NT2/D1 (cell line): ENCODE results near the gene TBC1D2.

Experiments used
- DNase-seq: peaks from one replicate; pipeline ENCODE4 v3.0.0-alpha.2; 2011; ENCODE audit warnings: low read depth, low spot score
- H3K27me3 ChIP-seq: 2 replicates; pipeline ENCODE4 v1.6.0; 2011; ENCODE audit warnings: mild to moderate bottlenecking; ENCODE audit not compliant: insufficient read length, insufficient read depth
- H3K36me3 ChIP-seq: 2 replicates; pipeline ENCODE4 v1.6.1; 2011; ENCODE audit warnings: mild to moderate bottlenecking, low read length, mixed read lengths; ENCODE audit not compliant: insufficient read depth, insufficient read length
- H3K4me1 ChIP-seq: 2 replicates; pipeline ENCODE4 v1.5.1; 2011; ENCODE audit not compliant: insufficient read depth, insufficient read length
- H3K4me3 ChIP-seq: 2 replicates; pipeline ENCODE4 v1.5.1; 2011; ENCODE audit warnings: low read depth; ENCODE audit not compliant: insufficient read length
- H3K9ac ChIP-seq: 2 replicates; pipeline ENCODE4 v1.6.0; 2011; ENCODE audit warnings: low read depth; ENCODE audit not compliant: insufficient read length
- H3K9me3 ChIP-seq: 2 replicates; pipeline ENCODE4 v1.5.1; 2011; ENCODE audit warnings: mild to moderate bottlenecking, low read length; ENCODE audit not compliant: insufficient read depth
- SUZ12 ChIP-seq: IDR thresholded peaks from 2 replicates; pipeline ENCODE4 v1.6.1; 2011; ENCODE audit not compliant: insufficient read length, insufficient read depth; ENCODE audit errors: extremely low read depth
- YY1 ChIP-seq: IDR thresholded peaks from 2 replicates; pipeline ENCODE4 v1.6.1; 2011; ENCODE audit not compliant: insufficient read length, insufficient read depth
- ZNF274 ChIP-seq: IDR thresholded peaks from 2 replicates; pipeline ENCODE4 v1.6.1; 2011; ENCODE audit warnings: mild to moderate bottlenecking, low read depth, low read length

The TBC1D2 gene

DNA sequence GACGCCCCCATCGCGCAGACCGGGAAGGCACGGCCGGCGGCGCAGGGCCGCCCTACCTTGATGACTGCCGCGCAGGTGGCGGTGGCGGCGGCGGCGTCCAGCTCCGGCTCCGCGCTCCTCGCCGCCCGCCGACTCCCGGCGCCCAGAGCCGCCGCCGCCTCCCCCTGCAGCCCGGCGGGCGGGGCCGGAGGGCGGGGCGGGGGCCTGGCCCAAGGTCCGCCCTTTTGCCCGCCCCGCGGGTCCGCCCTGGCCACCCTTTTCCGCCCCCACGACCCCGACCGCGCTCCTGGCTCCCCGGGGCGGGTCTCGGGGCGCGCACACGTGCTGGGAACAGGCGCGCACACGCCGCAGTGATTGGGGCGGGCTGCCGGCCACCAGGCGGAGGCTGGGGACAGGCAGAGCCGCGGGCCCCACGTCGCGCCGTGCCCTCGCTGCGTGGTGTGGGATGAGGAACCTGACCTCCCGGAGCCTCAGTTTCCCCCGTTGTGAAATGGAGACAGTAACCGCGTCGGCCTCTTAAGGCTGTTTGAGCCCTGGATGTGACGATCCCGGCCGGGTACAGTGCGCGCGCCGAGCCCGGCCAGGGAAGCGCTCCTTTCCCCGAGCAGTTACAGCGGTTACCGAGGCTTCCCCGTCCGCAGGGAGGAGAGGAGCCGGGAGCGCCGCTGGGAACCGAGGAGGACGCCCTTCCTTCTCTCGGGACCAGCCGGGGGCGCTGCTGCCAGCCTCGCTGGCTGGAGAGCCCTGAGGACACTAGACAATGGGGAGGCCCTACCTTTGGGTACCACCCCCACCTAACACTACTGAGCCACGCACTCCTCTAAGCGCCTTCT lies 62.7 kb downstream of the TBC1D2 start, which contains the start of gene CORO2A:
Gene CORO2A, minus strand, starts transcription at position 135 of the 833 bp plus-strand sequence. CDS start 34,977 bp downstream, outside the sequence.
- Histone ChIP-seq H3K9me3 (no peaks in the 10 kb centered on the region), H3K4me1 (peaks cover 17% of the 10 kb centered on the region), H3K36me3 (peaks cover 3% of the 10 kb centered on the region), H3K27me3 (no peaks in the 10 kb centered on the region), H3K4me3 (peak within 1 kb of the TSS; percentile 90), H3K9ac (peak within 1 kb of the TSS; percentile 90)
- TF ChIP-seq SUZ12 (no peak), YY1 (no peak), ZNF274 (no peak)
- DNase-seq: peak; percentile 80

DNA sequence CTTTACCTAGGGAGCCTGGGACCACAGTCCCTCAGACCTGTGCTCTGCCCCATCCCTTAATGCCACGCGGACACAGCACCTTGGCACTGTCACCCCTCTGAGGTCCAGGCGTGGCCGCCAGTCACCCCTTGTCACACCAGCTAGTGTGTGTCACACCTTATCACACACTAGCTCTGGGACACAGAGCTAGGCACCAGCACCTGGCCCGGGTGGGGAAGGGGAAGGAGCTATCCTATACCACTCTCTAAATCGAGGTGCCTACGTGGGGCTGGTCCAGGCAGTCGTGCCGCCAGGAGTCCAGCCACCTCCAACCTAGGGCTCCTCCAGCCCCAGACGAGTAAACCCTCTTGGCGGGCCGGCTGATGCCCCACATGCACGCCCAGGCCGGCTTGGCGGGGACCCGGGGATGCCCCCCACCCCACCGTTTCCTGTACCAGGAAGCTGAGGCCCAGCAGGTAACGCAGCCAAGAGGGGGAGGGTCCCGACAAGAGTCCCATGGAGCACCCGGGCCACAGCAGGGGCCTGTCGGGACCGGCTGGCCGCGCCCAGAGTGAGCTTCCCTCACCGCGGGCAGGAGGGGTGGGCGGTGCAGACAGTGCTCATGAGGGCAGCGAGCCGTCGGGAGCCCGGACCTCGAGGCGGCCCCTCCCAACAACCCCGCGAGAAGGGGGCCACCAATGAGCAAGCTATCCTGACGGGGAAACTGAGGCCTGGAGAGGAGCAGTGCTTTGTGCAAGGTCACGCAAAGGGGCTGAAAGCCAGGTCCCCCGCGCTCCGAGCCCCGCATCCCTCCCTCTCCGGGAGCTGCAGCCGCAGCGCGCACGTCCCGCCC lies 63.6 kb downstream of the TBC1D2 start:
- peak overlapping the region; percentile 90 for H3K9ac ChIP-seq
- TF ChIP-seq YY1 (no peak), ZNF274 (no peak), SUZ12 (no peak)

DNA sequence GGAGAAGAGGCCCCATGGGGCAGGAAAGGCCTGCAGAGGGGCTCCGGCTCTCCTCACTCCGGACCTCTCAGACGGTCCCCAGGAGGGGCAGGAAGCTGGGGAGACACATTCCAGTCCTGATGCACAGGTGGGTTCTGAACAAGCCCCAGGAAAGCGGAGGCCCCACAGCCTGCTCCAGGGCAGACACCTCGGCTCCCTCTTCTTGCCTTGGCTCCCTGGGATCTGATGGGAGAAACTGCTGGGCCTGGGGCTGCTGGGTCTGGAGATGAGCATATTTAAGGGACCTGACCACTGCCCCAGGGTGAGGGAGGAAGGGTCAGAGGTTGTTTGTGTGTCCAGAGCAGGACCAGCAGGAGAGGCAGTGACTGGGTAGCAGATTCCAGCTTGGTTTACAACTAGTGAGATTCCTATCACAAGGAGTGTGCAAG lies 64.3 kb downstream of the TBC1D2 start:
- no peaks in the 10 kb centered on the region for H3K27me3 ChIP-seq
- peaks cover 17% of the 10 kb centered on the region for H3K4me1 ChIP-seq
- H3K4me3 ChIP-seq: peak overlapping the region; percentile 90
- no peak for TF ChIP-seq YY1
- no peak for TF ChIP-seq SUZ12
- TF ChIP-seq ZNF274: no peak
- H3K9me3 ChIP-seq: no peaks in the 10 kb centered on the region
- H3K9ac ChIP-seq: peak overlapping the region; percentile 90
- DNase-seq: no peak
- H3K36me3 ChIP-seq: peaks cover 3% of the 10 kb centered on the region

More for the DNA sequence above, 63.6 kb downstream of the TBC1D2 start:
- Histone ChIP-seq H3K4me1 (peaks cover 17% of the 10 kb centered on the region), H3K36me3 (peaks cover 3% of the 10 kb centered on the region), H3K27me3 (no peaks in the 10 kb centered on the region), H3K4me3 (peak overlapping the region; percentile 90), H3K9me3 (no peaks in the 10 kb centered on the region)
- no peak for DNase-seq

DNA sequence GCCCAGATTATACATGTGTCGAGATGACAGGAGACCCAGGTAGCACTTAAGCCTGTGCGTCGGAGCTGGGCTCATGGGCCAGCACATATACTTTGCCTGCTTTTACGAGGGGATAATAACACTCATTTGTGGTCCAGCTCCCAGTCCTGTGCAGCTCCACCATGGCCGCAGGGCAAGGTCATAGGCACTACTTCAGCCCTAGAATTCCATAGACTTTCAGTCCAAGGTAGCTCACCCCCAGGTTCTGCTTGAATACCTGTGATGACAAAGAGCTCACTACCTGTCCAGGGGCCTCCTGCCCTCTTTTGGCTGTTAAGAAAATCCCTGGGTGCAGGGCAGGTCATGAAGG lies 64.7 kb downstream of the TBC1D2 start:
- no peak overlapping the region for H3K4me3 ChIP-seq
- H3K9me3 ChIP-seq: no peaks in the 10 kb centered on the region
- peak overlapping the region; percentile 90 for H3K9ac ChIP-seq
- TF ChIP-seq YY1: no peak
- DNase-seq: no peak
- no peaks in the 10 kb centered on the region for H3K27me3 ChIP-seq
- peaks cover 3% of the 10 kb centered on the region for H3K36me3 ChIP-seq
- peaks cover 15% of the 10 kb centered on the region for H3K4me1 ChIP-seq

DNA sequence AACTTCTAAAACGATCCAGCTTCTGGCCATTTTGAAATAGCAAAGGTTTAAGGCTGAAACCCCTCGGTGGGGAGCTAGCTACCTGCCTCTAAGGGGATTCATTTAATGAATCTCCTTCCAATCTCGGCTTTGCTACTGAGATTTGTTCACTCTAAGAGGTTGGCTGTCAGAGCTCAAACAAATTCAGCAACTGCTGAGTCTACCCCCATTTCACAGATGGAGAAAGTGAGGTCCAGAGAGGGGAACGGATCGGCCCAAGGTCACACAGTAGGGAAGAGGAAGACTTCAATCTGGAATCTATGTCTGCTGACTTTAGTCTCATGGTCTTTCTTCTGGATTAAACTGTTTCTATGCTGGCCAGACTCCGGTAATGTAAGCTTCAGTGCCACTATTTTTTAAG lies 66.0 kb downstream of the TBC1D2 start:
- TF ChIP-seq SUZ12 (no peak), ZNF274 (no peak)
- H3K36me3 ChIP-seq: peaks cover 7% of the 10 kb centered on the region
- H3K27me3 ChIP-seq: no peaks in the 10 kb centered on the region
- H3K9me3 ChIP-seq: no peaks in the 10 kb centered on the region
- no peak for DNase-seq
- peaks cover 8% of the 10 kb centered on the region for H3K4me1 ChIP-seq
- no peak overlapping the region for H3K9ac ChIP-seq
- no peak overlapping the region for H3K4me3 ChIP-seq

DNA sequence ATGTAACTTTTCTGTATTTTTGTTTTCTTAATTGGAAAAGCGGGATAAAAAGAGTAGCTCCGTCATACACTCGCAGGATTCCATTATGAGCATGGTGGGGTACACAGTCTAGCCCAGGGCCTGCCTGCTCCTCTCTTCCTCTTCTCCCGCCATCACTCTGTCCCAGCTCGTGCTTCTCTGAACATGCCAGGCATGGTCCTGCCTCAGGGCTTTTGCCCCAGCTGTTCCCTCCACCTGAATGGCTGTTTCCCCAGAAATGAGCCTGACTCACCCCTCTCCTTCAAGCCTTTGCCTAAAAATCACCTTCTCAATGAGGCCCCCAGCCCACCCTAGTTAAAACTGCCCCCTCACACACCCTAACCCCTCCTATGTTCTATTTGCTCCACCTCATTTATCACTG lies 67.5 kb downstream of the TBC1D2 start:
- Histone ChIP-seq H3K4me3 (no peak overlapping the region), H3K27me3 (no peaks in the 10 kb centered on the region), H3K9ac (no peak overlapping the region), H3K9me3 (no peaks in the 10 kb centered on the region), H3K36me3 (peaks cover 10% of the 10 kb centered on the region), H3K4me1 (peaks cover 11% of the 10 kb centered on the region)
- no peak for DNase-seq
- TF ChIP-seq SUZ12: no peak
- no peak for TF ChIP-seq ZNF274
- no peak for TF ChIP-seq YY1

DNA sequence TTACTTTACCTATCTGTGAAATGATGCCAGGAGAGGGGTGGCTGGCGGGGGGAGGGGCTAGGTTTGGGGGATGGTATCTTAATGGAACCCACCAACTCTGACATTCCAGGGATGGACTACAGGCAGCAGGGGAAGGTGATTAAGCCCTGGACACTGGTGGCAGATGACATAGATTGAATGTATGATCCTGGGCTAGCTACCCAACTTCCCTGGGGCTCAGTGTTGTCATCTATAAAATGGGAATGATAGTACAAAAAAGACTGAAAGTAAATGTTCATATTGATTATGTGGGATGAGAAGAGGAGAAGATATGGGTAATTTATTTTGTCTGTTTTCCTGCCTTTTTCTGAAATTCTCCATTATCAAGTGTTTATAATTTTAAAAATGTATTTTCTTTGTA lies 69.2 kb downstream of the TBC1D2 start:
- TF ChIP-seq SUZ12 (no peak), YY1 (no peak), ZNF274 (no peak)
- Histone ChIP-seq H3K9ac (no peak overlapping the region), H3K27me3 (no peaks in the 10 kb centered on the region), H3K4me1 (peaks cover 8% of the 10 kb centered on the region), H3K36me3 (peaks cover 10% of the 10 kb centered on the region), H3K9me3 (no peaks in the 10 kb centered on the region), H3K4me3 (no peak overlapping the region)
- no peak for DNase-seq
